ENCODE data around the gene NRXN2.

Gene NRXN2

GRCh38 chr11:64643920-64644646 is 78.9 kb downstream of the NRXN2 start:
- DNase-seq: no peak
- no peak overlapping the region for H3K27ac Mint-ChIP-seq
- peaks cover 48% of the 10 kb centered on the region for H3K27me3 Mint-ChIP-seq
- H3K4me1 Mint-ChIP-seq (ENCODE audit: low read depth): peaks cover 4% of the 10 kb centered on the region
- H3K4me3 Mint-ChIP-seq: no peak overlapping the region
- no peaks in the 10 kb centered on the region for H3K9me3 Mint-ChIP-seq
- H3K36me3 Mint-ChIP-seq (ENCODE audit: low read depth): no peaks in the 10 kb centered on the region

GRCh38 chr11:64643256-64643881 is 79.6 kb downstream of the NRXN2 start:
- Mint-ChIP-seq H3K4me3 (no peak overlapping the region), H3K27me3 (peaks cover 43% of the 10 kb centered on the region), H3K9me3 (no peaks in the 10 kb centered on the region), H3K36me3 (ENCODE audit: low read depth) (no peaks in the 10 kb centered on the region), H3K27ac (no peak overlapping the region), H3K4me1 (ENCODE audit: low read depth) (peaks cover 4% of the 10 kb centered on the region)
- DNase-seq: no peak

- peaks cover 4% of the 10 kb centered on the region for H3K4me1 Mint-ChIP-seq (ENCODE audit: low read depth)
- no peak overlapping the region for H3K4me3 Mint-ChIP-seq
- H3K9me3 Mint-ChIP-seq: no peaks in the 10 kb centered on the region
- no peak overlapping the region for H3K27ac Mint-ChIP-seq
- no peak for DNase-seq
- no peaks in the 10 kb centered on the region for H3K36me3 Mint-ChIP-seq (ENCODE audit: low read depth)
- H3K27me3 Mint-ChIP-seq: peaks cover 40% of the 10 kb centered on the region
Measured at GRCh38 chr11:64642871-64643255, 80.1 kb downstream of the NRXN2 start.

- H3K36me3 Mint-ChIP-seq (ENCODE audit: low read depth): no peaks in the 10 kb centered on the region
- H3K4me3 Mint-ChIP-seq: no peak overlapping the region
- DNase-seq: no peak
- peaks cover 40% of the 10 kb centered on the region for H3K27me3 Mint-ChIP-seq
- peaks cover 4% of the 10 kb centered on the region for H3K4me1 Mint-ChIP-seq (ENCODE audit: low read depth)
- H3K9me3 Mint-ChIP-seq: no peaks in the 10 kb centered on the region
- H3K27ac Mint-ChIP-seq: no peak overlapping the region
Measured at GRCh38 chr11:64642418-64642735, 80.6 kb downstream of the NRXN2 start.

GRCh38 chr11:64641596-64642417 is 81.2 kb downstream of the NRXN2 start:
- Mint-ChIP-seq H3K4me1 (ENCODE audit: low read depth) (peaks cover 4% of the 10 kb centered on the region), H3K27ac (no peak overlapping the region), H3K4me3 (no peak overlapping the region), H3K9me3 (no peaks in the 10 kb centered on the region), H3K27me3 (peaks cover 36% of the 10 kb centered on the region), H3K36me3 (ENCODE audit: low read depth) (no peaks in the 10 kb centered on the region)
- DNase-seq: no peak

- H3K9me3 Mint-ChIP-seq: no peaks in the 10 kb centered on the region
- H3K27ac Mint-ChIP-seq: no peak overlapping the region
- no peak for DNase-seq
- no peaks in the 10 kb centered on the region for H3K36me3 Mint-ChIP-seq (ENCODE audit: low read depth)
- peaks cover 28% of the 10 kb centered on the region for H3K27me3 Mint-ChIP-seq
- peaks cover 4% of the 10 kb centered on the region for H3K4me1 Mint-ChIP-seq (ENCODE audit: low read depth)
- no peak overlapping the region for H3K4me3 Mint-ChIP-seq
Measured at GRCh38 chr11:64639885-64640284, 83.1 kb downstream of the NRXN2 start.

GRCh38 chr11:64638829-64639228 is 84.2 kb downstream of the NRXN2 start:
- peaks cover 2% of the 10 kb centered on the region for H3K4me1 Mint-ChIP-seq (ENCODE audit: low read depth)
- H3K27me3 Mint-ChIP-seq: peaks cover 25% of the 10 kb centered on the region
- no peak overlapping the region for H3K27ac Mint-ChIP-seq
- H3K36me3 Mint-ChIP-seq (ENCODE audit: low read depth): no peaks in the 10 kb centered on the region
- no peak for DNase-seq
- no peak overlapping the region for H3K4me3 Mint-ChIP-seq
- no peaks in the 10 kb centered on the region for H3K9me3 Mint-ChIP-seq

- no peaks in the 10 kb centered on the region for H3K9me3 Mint-ChIP-seq
- peaks cover 7% of the 10 kb centered on the region for H3K4me1 Mint-ChIP-seq (ENCODE audit: low read depth)
- H3K4me3 Mint-ChIP-seq: no peak overlapping the region
- no peaks in the 10 kb centered on the region for H3K36me3 Mint-ChIP-seq (ENCODE audit: low read depth)
- H3K27ac Mint-ChIP-seq: no peak overlapping the region
- DNase-seq: no peak
- peaks cover 23% of the 10 kb centered on the region for H3K27me3 Mint-ChIP-seq
Measured at GRCh38 chr11:64638018-64638665, 84.9 kb downstream of the NRXN2 start.

GRCh38 chr11:64637334-64638017 is 85.5 kb downstream of the NRXN2 start:
- Mint-ChIP-seq H3K27ac (no peak overlapping the region), H3K4me3 (no peak overlapping the region), H3K9me3 (no peaks in the 10 kb centered on the region), H3K27me3 (peaks cover 23% of the 10 kb centered on the region), H3K36me3 (ENCODE audit: low read depth) (no peaks in the 10 kb centered on the region), H3K4me1 (ENCODE audit: low read depth) (peaks cover 7% of the 10 kb centered on the region)
- DNase-seq: no peak

GRCh38 chr11:64633555-64634159 is 89.3 kb downstream of the NRXN2 start:
- no peaks in the 10 kb centered on the region for H3K9me3 Mint-ChIP-seq
- peaks cover 23% of the 10 kb centered on the region for H3K27me3 Mint-ChIP-seq
- H3K27ac Mint-ChIP-seq: no peak overlapping the region
- H3K4me1 Mint-ChIP-seq (ENCODE audit: low read depth): peaks cover 6% of the 10 kb centered on the region
- H3K4me3 Mint-ChIP-seq: no peak overlapping the region
- H3K36me3 Mint-ChIP-seq (ENCODE audit: low read depth): no peaks in the 10 kb centered on the region
- no peak for DNase-seq

GRCh38 chr11:64632654-64633053 is 90.3 kb downstream of the NRXN2 start:
- H3K27me3 Mint-ChIP-seq: peaks cover 22% of the 10 kb centered on the region
- H3K4me1 Mint-ChIP-seq (ENCODE audit: low read depth): peaks cover 6% of the 10 kb centered on the region
- no peak overlapping the region for H3K4me3 Mint-ChIP-seq
- DNase-seq: no peak
- no peak overlapping the region for H3K27ac Mint-ChIP-seq
- no peaks in the 10 kb centered on the region for H3K36me3 Mint-ChIP-seq (ENCODE audit: low read depth)
- no peaks in the 10 kb centered on the region for H3K9me3 Mint-ChIP-seq

- Mint-ChIP-seq H3K27ac (no peak overlapping the region), H3K9me3 (no peaks in the 10 kb centered on the region), H3K4me1 (ENCODE audit: low read depth) (peaks cover 6% of the 10 kb centered on the region), H3K27me3 (peaks cover 19% of the 10 kb centered on the region), H3K4me3 (no peak overlapping the region), H3K36me3 (ENCODE audit: low read depth) (no peaks in the 10 kb centered on the region)
- DNase-seq: no peak
Measured at GRCh38 chr11:64632237-64632636, 90.8 kb downstream of the NRXN2 start.

GRCh38 chr11:64631675-64632074 is 91.3 kb downstream of the NRXN2 start:
- Mint-ChIP-seq H3K27me3 (peaks cover 19% of the 10 kb centered on the region), H3K9me3 (no peaks in the 10 kb centered on the region), H3K36me3 (ENCODE audit: low read depth) (no peaks in the 10 kb centered on the region), H3K4me3 (no peak overlapping the region), H3K27ac (no peak overlapping the region), H3K4me1 (ENCODE audit: low read depth) (peaks cover 6% of the 10 kb centered on the region)
- DNase-seq: no peak

All from activated T-cell treated with anti-CD3 and anti-CD28 coated beads, Interleukin-2, amount 50 U/mL, for 24 hours (primary cell).